NCI-H510A (cell line): Measurements from ENCODE around the gene XPOT.

Source experiments
- DNase-seq: peaks from one replicate; lab custom pipeline; 2025; lab: John Stamatoyannopoulos, UW

Gene XPOT

GRCh38 chr12:64466178-64466577, 62.0 kb downstream of the XPOT start:
- DNase-seq: no peak

GRCh38 chr12:64468966-64469365, 64.8 kb downstream of the XPOT start:
- no peak for DNase-seq

GRCh38 chr12:64469455-64470142, 65.4 kb downstream of the XPOT start:
- DNase-seq: no peak

GRCh38 chr12:64470495-64470894, 66.3 kb downstream of the XPOT start:
- DNase-seq: no peak

GRCh38 chr12:64473176-64473575, 69.0 kb downstream of the XPOT start:
- DNase-seq: no peak

- DNase-seq: no peak
Measured at GRCh38 chr12:64475518-64475917, 71.3 kb downstream of the XPOT start.

GRCh38 chr12:64476844-64477243, 72.7 kb downstream of the XPOT start:
- DNase-seq: no peak

GRCh38 chr12:64478661-64479060, 74.5 kb downstream of the XPOT start:
- DNase-seq: no peak

- no peak for DNase-seq
Measured at GRCh38 chr12:64480148-64480547, 76.0 kb downstream of the XPOT start.

GRCh38 chr12:64486657-64487056, 82.5 kb downstream of the XPOT start:
- no peak for DNase-seq

- DNase-seq: no peak
Measured at GRCh38 chr12:64491718-64492117, 87.5 kb downstream of the XPOT start.

GRCh38 chr12:64493513-64493912, 89.3 kb downstream of the XPOT start:
- no peak for DNase-seq

GRCh38 chr12:64494998-64495729, 91.0 kb downstream of the XPOT start:
- no peak for DNase-seq

GRCh38 chr12:64496839-64497400, 92.7 kb downstream of the XPOT start:
- DNase-seq: no peak

- no peak for DNase-seq
Measured at GRCh38 chr12:64497484-64497883, 93.3 kb downstream of the XPOT start.

- DNase-seq: no peak
Measured at GRCh38 chr12:64497903-64498302, 93.7 kb downstream of the XPOT start.

- DNase-seq: no peak
Measured at GRCh38 chr12:64500394-64500793, 96.2 kb downstream of the XPOT start.
